HepG2 (cell line): ENCODE measurements around the gene IL1A. TPM values are rescaled to one million over a fixed set of nuclear protein-coding genes. Genes with fewer than 3 reads are reported as not detected.
A peak's percentile ranks its signal among the peaks of the same experiment; 100 is the strongest.

Experiments used
- KLF12 ChIP-seq: sonication (generic); formaldehyde crosslinking; IDR thresholded peaks from 2 replicates; pipeline ENCODE4 v1.4.0; 2020; ENCODE audit warnings: missing genetic modification reagents, borderline replicate concordance
- NR2F6 ChIP-seq, 2 experiments: IDR thresholded peaks; 2 replicates each; pipeline ENCODE4 v1.6.1; 2016; ENCODE audit warnings: antibody characterized with exemption in 1 of 2, mild to moderate bottlenecking in 1 of 2
- PLSCR1 ChIP-seq: sonication (generic); formaldehyde crosslinking; IDR thresholded peaks from 2 replicates; pipeline ENCODE4 v1.5.0; 2020; ENCODE audit warnings: missing genetic modification reagents, mild to moderate bottlenecking, borderline replicate concordance
- THAP9 ChIP-seq: sonication (generic); formaldehyde crosslinking; IDR thresholded peaks from 2 replicates; pipeline ENCODE4; 2020; ENCODE audit warnings: missing genetic modification reagents, mild to moderate bottlenecking, borderline replicate concordance
- ZBTB2 ChIP-seq: sonication (generic); formaldehyde crosslinking; IDR thresholded peaks from 2 replicates; pipeline ENCODE4 v1.8.0; 2022; ENCODE audit warnings: low read depth, missing genetic modification reagents
- ZBTB4 ChIP-seq: sonication (generic); formaldehyde crosslinking; IDR thresholded peaks from 2 replicates; pipeline ENCODE4 v1.4.0; 2020; ENCODE audit warnings: missing genetic modification reagents, mild to moderate bottlenecking, borderline replicate concordance
- ZFYVE20 ChIP-seq: sonication (generic); formaldehyde crosslinking; IDR thresholded peaks from 2 replicates; pipeline ENCODE4 v1.8.0; 2023; ENCODE audit warnings: low read depth, mild to moderate bottlenecking, moderate library complexity, missing genetic modification reagents, borderline replicate concordance
- ZNF30 ChIP-seq: sonication (generic); formaldehyde crosslinking; IDR thresholded peaks from 2 replicates; pipeline ENCODE4 v1.5.0; 2020; ENCODE audit warnings: mild to moderate bottlenecking, missing genetic modification reagents
- ZNF326 ChIP-seq: sonication (generic); formaldehyde crosslinking; IDR thresholded peaks from 2 replicates; pipeline ENCODE4 v1.4.0; 2020; ENCODE audit warnings: missing genetic modification reagents, borderline replicate concordance
- ZNF337 ChIP-seq: sonication (generic); formaldehyde crosslinking; IDR thresholded peaks from 2 replicates; pipeline ENCODE4 v1.5.1; 2020; ENCODE audit warnings: missing genetic modification reagents, low read depth, mild to moderate bottlenecking, borderline replicate concordance
- ZNF44 ChIP-seq: sonication (generic); formaldehyde crosslinking; IDR thresholded peaks from 2 replicates; pipeline ENCODE4 v1.5.1; 2020; ENCODE audit warnings: mild to moderate bottlenecking, missing genetic modification reagents
- ZNF441 ChIP-seq: sonication (generic); formaldehyde crosslinking; IDR thresholded peaks from 2 replicates; pipeline ENCODE4 v1.7.0; 2021; ENCODE audit warnings: missing genetic modification reagents, borderline replicate concordance
- ZNF550 ChIP-seq: sonication (generic); formaldehyde crosslinking; IDR thresholded peaks from 2 replicates; pipeline ENCODE4 v1.4.0; 2020; ENCODE audit warnings: mild to moderate bottlenecking, missing genetic modification reagents, borderline replicate concordance
- ZNF598 ChIP-seq: sonication (generic); formaldehyde crosslinking; IDR thresholded peaks from 2 replicates; pipeline ENCODE4 v1.5.1; 2020; ENCODE audit warnings: mild to moderate bottlenecking, missing genetic modification reagents, borderline replicate concordance
- ZNF710 ChIP-seq: sonication (generic); formaldehyde crosslinking; IDR thresholded peaks from 2 replicates; pipeline ENCODE4 v1.5.0; 2020; ENCODE audit warnings: mild to moderate bottlenecking, missing genetic modification reagents, borderline replicate concordance
- ZNF792 ChIP-seq: IDR thresholded peaks from 2 replicates; pipeline ENCODE4 v1.6.1; 2016
- polyA plus RNA-seq, 8 experiments: library from polyadenylated mRNA; depleted of rRNA in 3 of 8; stranded (reverse) in 7 of 8; unstranded in 1 of 8; fragments of >200 nt; fragmentation: Illumina TruSeq in 4 of 8; extraction: Trizol in 4 of 8; gene quantifications; 2 replicates each; pipeline versions ENCODE4 v1.2.1 to v1.2.3, GENCODE V29; 2011 to 2016; ENCODE audit warnings: low read depth in 4 of 8, missing spikeins in 1 of 8, mixed read lengths in 1 of 8; ENCODE audit not compliant: insufficient read depth in 1 of 8
- total RNA-seq, 5 experiments: library from RNA; depleted of rRNA; stranded (reverse); fragments of >200 nt; fragmentation: Illumina TruSeq; extraction: Trizol; gene quantifications; 2 replicates each; pipeline ENCODE4 v1.2.3, GENCODE V29; 2016; ENCODE audit warnings: low read depth in 1 of 5

The IL1A gene
- total and polyA plus RNA-seq, 2 of the 13 experiments (the other 11 are each of a cell fraction or from before 2014, with no cell fraction given) = not detected

DNA sequence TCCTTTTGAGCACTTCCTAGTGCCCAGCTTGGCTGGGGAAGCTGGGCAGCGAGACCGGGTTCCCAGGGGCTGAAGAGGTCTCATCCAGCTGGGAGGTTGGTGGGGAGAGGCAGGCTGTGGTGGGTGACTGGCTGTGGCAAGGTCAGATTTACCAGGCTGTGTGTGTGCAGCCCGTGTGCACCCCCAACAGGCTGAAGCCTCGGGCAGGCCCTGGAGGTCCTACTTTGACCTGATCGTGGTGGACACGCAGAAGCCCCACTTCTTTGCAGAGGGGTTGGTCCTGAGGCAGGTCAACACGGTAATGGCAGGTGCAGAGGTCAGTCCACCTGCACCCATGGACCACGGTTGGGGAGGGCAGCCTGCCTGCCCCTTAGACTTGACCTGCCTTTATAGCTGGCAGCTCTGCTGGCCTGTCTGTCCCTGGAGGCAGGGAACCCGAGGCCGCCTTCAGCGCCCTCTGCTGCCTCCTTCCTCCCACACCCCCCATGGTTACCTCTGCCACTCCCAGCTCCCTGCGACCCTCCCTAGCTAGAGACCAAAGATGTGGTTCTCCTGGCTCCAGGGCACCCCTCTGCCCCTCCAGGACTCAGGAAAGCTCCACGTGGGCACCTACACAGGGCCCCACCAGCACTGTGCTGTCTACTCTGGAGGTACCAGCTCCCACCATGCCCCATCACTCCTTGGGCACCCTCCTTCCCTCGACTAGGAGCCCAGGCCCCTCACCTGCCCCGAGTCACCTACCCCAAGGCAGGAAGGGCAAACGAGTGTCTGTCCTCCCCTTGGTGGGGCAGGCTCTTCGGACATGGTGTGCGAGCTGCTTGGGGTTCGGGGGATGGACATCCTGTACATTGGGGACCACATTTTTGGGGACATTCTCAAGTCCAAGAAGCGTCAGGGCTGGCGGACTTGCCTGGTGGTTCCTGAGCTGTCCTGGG lies 59.4 kb downstream of the IL1A start (continued):
- no peak for TF ChIP-seq NR2F6 (IDR thresholded peaks at IDR 0.05)
- peak; percentile 48; the same call in 1 of the 2 replicates for TF ChIP-seq NR2F6 (CRISPR knock-in tag; IDR thresholded peaks at IDR 0.05)
- TF ChIP-seq ZBTB2 = no peak
- no peak for TF ChIP-seq THAP9 (CRISPR knock-in tag)
- no peak for TF ChIP-seq ZNF710 (CRISPR knock-in tag)
- no peak for TF ChIP-seq ZNF441 (CRISPR knock-in tag)
- no peak for TF ChIP-seq KLF12 (CRISPR knock-in tag)
- TF ChIP-seq ZNF792 (CRISPR knock-in tag) = 0 out of 2 replicates have a peak, but pooled peaks have one; percentile 64
- no peak for TF ChIP-seq ZNF326 (CRISPR knock-in tag)
- no peak for TF ChIP-seq ZNF30 (CRISPR knock-in tag)
- TF ChIP-seq ZNF44 (CRISPR knock-in tag) = no peak
- TF ChIP-seq ZNF598 (CRISPR knock-in tag) = no peak
- TF ChIP-seq ZBTB4 (CRISPR knock-in tag) = peak; percentile 55; the same call in 1 of the 2 replicates
- TF ChIP-seq ZNF550 (CRISPR knock-in tag) = 0 out of 2 replicates have a peak, but pooled peaks have one; percentile 33
- no peak for TF ChIP-seq PLSCR1
- TF ChIP-seq ZNF337 (CRISPR knock-in tag) = no peak
- TF ChIP-seq ZFYVE20 = no peak
